HepG2 (cell line): ENCODE results near the gene GPR107. TPM values are rescaled to one million over a fixed set of nuclear protein-coding genes. Genes with fewer than 3 reads are reported as not detected.

Source experiments
- CEBPB ChIP-seq: IDR thresholded peaks from 2 replicates; pipeline ENCODE4 v1.6.1; 2011; ENCODE audit warnings: low read depth, low read length, improper control_type of control experiment, borderline replicate concordance
- HDAC2 ChIP-seq: sonication (generic); formaldehyde crosslinking; IDR thresholded peaks from 2 replicates; pipeline ENCODE4 v1.4.0; 2020; ENCODE audit warnings: missing genetic modification reagents
- MIER3 ChIP-seq: IDR thresholded peaks from 2 replicates; pipeline ENCODE4 v1.6.1; 2016; ENCODE audit warnings: missing compliant biosample characterization, borderline replicate concordance
- MXI1 ChIP-seq: IDR thresholded peaks from 3 replicates; pipeline ENCODE4 v1.6.1; 2012; ENCODE audit warnings: low read depth, low read length, inconsistent platforms, borderline replicate concordance
- NKX3-1 ChIP-seq: sonication (generic); formaldehyde crosslinking; IDR thresholded peaks from 2 replicates; pipeline ENCODE4 v1.5.0; 2020; ENCODE audit warnings: missing genetic modification reagents
- POGZ ChIP-seq: sonication (generic); formaldehyde crosslinking; IDR thresholded peaks from 2 replicates; pipeline ENCODE4 v1.4.0; 2020; ENCODE audit warnings: mild to moderate bottlenecking, missing genetic modification reagents
- RNF219 ChIP-seq: sonication (generic); formaldehyde crosslinking; IDR thresholded peaks from 2 replicates; pipeline ENCODE4 v1.5.0; 2020; ENCODE audit warnings: mild to moderate bottlenecking, missing genetic modification reagents
- SIX1 ChIP-seq: sonication (generic); formaldehyde crosslinking; IDR thresholded peaks from 2 replicates; pipeline ENCODE4 v1.4.0; 2020; ENCODE audit warnings: missing genetic modification reagents, borderline replicate concordance
- TEAD3 ChIP-seq: optimal IDR thresholded peaks from 2 replicates; pipeline ENCODE3; 2016; ENCODE audit warnings: borderline replicate concordance
- ZBTB1 ChIP-seq: sonication (generic); formaldehyde crosslinking; IDR thresholded peaks from 2 replicates; pipeline ENCODE4 v1.4.0; 2020; ENCODE audit warnings: missing genetic modification reagents, borderline replicate concordance
- ZBTB8A ChIP-seq: sonication (generic); formaldehyde crosslinking; IDR thresholded peaks from 2 replicates; pipeline ENCODE4 v1.4.0; 2020; ENCODE audit warnings: mild to moderate bottlenecking, low read depth, missing genetic modification reagents, borderline replicate concordance
- ZEB1 ChIP-seq: IDR thresholded peaks from 2 replicates; pipeline ENCODE4 v1.6.1; 2012; ENCODE audit warnings: mild to moderate bottlenecking, low read depth, inconsistent platforms; ENCODE audit not compliant: insufficient replicate concordance
- ZFYVE20 ChIP-seq: sonication (generic); formaldehyde crosslinking; IDR thresholded peaks from 2 replicates; pipeline ENCODE4 v1.8.0; 2023; ENCODE audit warnings: low read depth, mild to moderate bottlenecking, moderate library complexity, missing genetic modification reagents, borderline replicate concordance
- ZNF230 ChIP-seq: sonication (generic); formaldehyde crosslinking; IDR thresholded peaks from 2 replicates; pipeline ENCODE4 v1.4.0; 2020; ENCODE audit warnings: mild to moderate bottlenecking, missing genetic modification reagents
- ZNF264 ChIP-seq: sonication (generic); formaldehyde crosslinking; IDR thresholded peaks from 2 replicates; pipeline ENCODE4 v1.4.0; 2020; ENCODE audit warnings: missing genetic modification reagents
- ZNF451 ChIP-seq: sonication (generic); formaldehyde crosslinking; IDR thresholded peaks from 2 replicates; pipeline ENCODE4 v1.5.0; 2020; ENCODE audit warnings: mild to moderate bottlenecking, missing genetic modification reagents
- ZNF572 ChIP-seq: sonication (generic); formaldehyde crosslinking; IDR thresholded peaks from 2 replicates; pipeline ENCODE4 v1.5.1; 2020; ENCODE audit warnings: mild to moderate bottlenecking, missing genetic modification reagents
- ZNF720 ChIP-seq: sonication (generic); formaldehyde crosslinking; IDR thresholded peaks from 2 replicates; pipeline ENCODE4 v1.4.0; 2020; ENCODE audit warnings: missing genetic modification reagents
- ZNF746 ChIP-seq: sonication (generic); formaldehyde crosslinking; IDR thresholded peaks from 2 replicates; pipeline ENCODE4 v1.8.0; 2022; ENCODE audit warnings: mild to moderate bottlenecking, missing genetic modification reagents
- ZNF768 ChIP-seq: sonication (generic); formaldehyde crosslinking; IDR thresholded peaks from 2 replicates; pipeline ENCODE4 v1.4.0; 2020; ENCODE audit warnings: missing genetic modification reagents
- ZNF878 ChIP-seq: sonication (generic); formaldehyde crosslinking; IDR thresholded peaks from 2 replicates; pipeline ENCODE4 v1.8.1; 2023; ENCODE audit warnings: mild to moderate bottlenecking, missing genetic modification reagents, moderate library complexity
- ZNF879 ChIP-seq: sonication (generic); formaldehyde crosslinking; IDR thresholded peaks from 2 replicates; pipeline ENCODE4 v1.8.1; 2023; ENCODE audit warnings: missing genetic modification reagents
- polyA plus RNA-seq, 8 experiments: library from polyadenylated mRNA; depleted of rRNA in 3 of 8; stranded (reverse) in 7 of 8; unstranded in 1 of 8; fragments of >200 nt; fragmentation: Illumina TruSeq in 4 of 8; extraction: Trizol in 4 of 8; gene quantifications; 2 replicates each; pipeline versions ENCODE4 v1.2.1 to v1.2.3, GENCODE V29; 2011 to 2016; ENCODE audit warnings: low read depth in 4 of 8, missing spikeins in 1 of 8, mixed read lengths in 1 of 8; ENCODE audit not compliant: insufficient read depth in 1 of 8
- total RNA-seq, 5 experiments: library from RNA; depleted of rRNA; stranded (reverse); fragments of >200 nt; fragmentation: Illumina TruSeq; extraction: Trizol; gene quantifications; 2 replicates each; pipeline ENCODE4 v1.2.3, GENCODE V29; 2016; ENCODE audit warnings: low read depth in 1 of 5
- TF ChIP-seq, protein P1 (sequence below): sonication (generic); formaldehyde crosslinking; IDR thresholded peaks from 2 replicates; pipeline ENCODE4 v1.5.1; 2020; ENCODE audit warnings: missing genetic modification reagents, mild to moderate bottlenecking, borderline replicate concordance
- TF ChIP-seq, protein P2 (sequence below): sonication (generic); formaldehyde crosslinking; IDR thresholded peaks from 2 replicates; pipeline ENCODE4 v1.5.0; 2020; ENCODE audit warnings: mild to moderate bottlenecking, missing genetic modification reagents, borderline replicate concordance

The GPR107 gene
- total and polyA plus RNA-seq, 2 of the 13 experiments (the other 11 are each of a cell fraction or from before 2014, with no cell fraction given): 22.5 to 24.4 TPM

DNA sequence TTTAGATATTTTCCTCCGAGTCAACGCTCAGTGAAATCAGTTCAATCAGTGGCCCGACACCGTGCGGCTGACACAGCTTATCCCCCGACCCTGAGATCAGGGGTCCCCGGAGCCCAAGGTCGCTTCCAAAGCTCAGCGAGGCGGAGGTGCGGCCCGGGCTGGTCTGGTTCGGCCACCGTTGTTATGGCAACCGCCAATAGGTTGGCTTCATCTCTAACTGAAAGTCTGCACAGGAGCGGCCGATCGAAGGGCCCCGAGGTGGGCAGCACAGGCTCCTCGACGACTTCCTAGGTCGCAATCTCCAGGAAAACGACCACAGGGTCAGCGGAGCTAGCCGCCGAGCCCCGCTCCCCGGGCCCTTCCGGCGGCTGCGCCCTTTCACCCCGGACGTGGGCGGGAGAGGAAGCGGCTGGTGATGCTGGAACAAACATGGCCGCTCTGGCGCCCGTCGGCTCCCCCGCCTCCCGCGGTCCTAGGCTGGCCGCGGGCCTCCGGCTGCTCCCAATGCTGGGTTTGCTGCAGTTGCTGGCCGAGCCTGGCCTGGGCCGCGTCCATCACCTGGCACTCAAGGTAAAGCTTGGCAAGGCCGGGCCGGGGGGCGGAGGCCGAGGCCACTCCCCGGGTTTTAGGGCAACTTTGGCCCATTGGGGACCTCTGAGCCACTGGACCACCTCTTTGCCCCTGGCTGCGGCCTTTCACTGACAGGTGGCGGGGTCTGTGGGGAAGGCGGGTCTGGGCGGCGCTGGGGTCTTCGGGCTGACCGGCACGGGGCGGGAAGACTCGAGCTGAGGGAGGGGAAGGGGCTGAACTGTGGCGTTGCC, at the start of gene GPR107 (continued):
- TF ChIP-seq NKX3-1 (CRISPR knock-in tag): peak; percentile 62; the same call in 1 of the 2 replicates
- TF ChIP-seq ZNF720: no peak
- peak; percentile 11 for TF ChIP-seq TEAD3
- TF ChIP-seq ZNF879: no peak
- TF ChIP-seq ZEB1: no peak
- TF ChIP-seq ZNF746: peak; percentile 50; the same call in 1 of the 2 replicates
- TF ChIP-seq ZNF572 (CRISPR knock-in tag): no peak
- peak; percentile 64; the same call in 1 of the 2 replicates for TF ChIP-seq ZNF768 (CRISPR knock-in tag)
- no peak for TF ChIP-seq SIX1 (CRISPR knock-in tag)
- TF ChIP-seq, protein P1, sequence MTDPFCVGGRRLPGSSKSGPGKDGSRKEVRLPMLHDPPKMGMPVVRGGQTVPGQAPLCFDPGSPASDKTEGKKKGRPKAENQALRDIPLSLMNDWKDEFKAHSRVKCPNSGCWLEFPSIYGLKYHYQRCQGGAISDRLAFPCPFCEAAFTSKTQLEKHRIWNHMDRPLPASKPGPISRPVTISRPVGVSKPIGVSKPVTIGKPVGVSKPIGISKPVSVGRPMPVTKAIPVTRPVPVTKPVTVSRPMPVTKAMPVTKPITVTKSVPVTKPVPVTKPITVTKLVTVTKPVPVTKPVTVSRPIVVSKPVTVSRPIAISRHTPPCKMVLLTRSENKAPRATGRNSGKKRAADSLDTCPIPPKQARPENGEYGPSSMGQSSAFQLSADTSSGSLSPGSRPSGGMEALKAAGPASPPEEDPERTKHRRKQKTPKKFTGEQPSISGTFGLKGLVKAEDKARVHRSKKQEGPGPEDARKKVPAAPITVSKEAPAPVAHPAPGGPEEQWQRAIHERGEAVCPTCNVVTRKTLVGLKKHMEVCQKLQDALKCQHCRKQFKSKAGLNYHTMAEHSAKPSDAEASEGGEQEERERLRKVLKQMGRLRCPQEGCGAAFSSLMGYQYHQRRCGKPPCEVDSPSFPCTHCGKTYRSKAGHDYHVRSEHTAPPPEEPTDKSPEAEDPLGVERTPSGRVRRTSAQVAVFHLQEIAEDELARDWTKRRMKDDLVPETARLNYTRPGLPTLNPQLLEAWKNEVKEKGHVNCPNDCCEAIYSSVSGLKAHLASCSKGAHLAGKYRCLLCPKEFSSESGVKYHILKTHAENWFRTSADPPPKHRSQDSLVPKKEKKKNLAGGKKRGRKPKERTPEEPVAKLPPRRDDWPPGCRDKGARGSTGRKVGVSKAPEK (CRISPR knock-in tag): no peak
- no peak for TF ChIP-seq ZNF878 (CRISPR knock-in tag)
- no peak for TF ChIP-seq RNF219 (CRISPR knock-in tag)
- TF ChIP-seq ZBTB8A (CRISPR knock-in tag): no peak
- TF ChIP-seq, protein P2, sequence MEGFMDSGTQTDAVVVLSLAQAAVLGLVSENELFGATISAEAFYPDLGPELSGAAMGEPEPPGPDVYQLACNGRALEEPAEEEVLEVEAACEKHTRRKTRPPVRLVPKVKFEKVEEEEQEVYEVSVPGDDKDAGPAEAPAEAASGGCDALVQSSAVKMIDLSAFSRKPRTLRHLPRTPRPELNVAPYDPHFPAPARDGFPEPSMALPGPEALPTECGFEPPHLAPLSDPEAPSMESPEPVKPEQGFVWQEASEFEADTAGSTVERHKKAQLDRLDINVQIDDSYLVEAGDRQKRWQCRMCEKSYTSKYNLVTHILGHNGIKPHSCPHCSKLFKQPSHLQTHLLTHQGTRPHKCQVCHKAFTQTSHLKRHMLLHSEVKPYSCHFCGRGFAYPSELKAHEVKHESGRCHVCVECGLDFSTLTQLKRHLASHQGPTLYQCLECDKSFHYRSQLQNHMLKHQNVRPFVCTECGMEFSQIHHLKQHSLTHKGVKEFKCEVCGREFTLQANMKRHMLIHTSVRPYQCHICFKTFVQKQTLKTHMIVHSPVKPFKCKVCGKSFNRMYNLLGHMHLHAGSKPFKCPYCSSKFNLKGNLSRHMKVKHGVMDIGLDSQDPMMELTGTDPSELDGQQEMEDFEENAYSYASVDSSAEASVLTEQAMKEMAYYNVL (CRISPR knock-in tag): peak; percentile 49; the same call in 1 of the 2 replicates
- no peak; the same call in 1 of the 2 replicates for TF ChIP-seq ZNF451 (CRISPR knock-in tag)
- TF ChIP-seq CEBPB: no peak
- TF ChIP-seq MIER3 (CRISPR knock-in tag): no peak
- no peak; the same call in 1 of the 2 replicates for TF ChIP-seq ZNF230 (CRISPR knock-in tag)
- TF ChIP-seq ZBTB1 (CRISPR knock-in tag): no peak
- TF ChIP-seq ZNF264 (CRISPR knock-in tag): peak; percentile 53; the same call in 1 of the 2 replicates
- no peak for TF ChIP-seq ZFYVE20 (CRISPR knock-in tag)
- 0 out of 3 replicates have a peak, but pooled peaks have one; percentile 43 for TF ChIP-seq MXI1
- peak; percentile 66; the same call in 1 of the 2 replicates for TF ChIP-seq POGZ (CRISPR knock-in tag)
- TF ChIP-seq HDAC2 (CRISPR knock-in tag): peak; percentile 30
